Activated CD4-positive, alpha-beta T cell treated with anti-CD3 and anti-CD28 coated beads for 48 hours (primary cell): ENCODE measurements around the gene GANAB.
"Not testable (repeated sequence)": the region's sequence is repeated elsewhere in the genome, so short reads cannot be mapped to it uniquely, and the experiment has no call there.

ENCODE experiments used
- DNase-seq: peaks from one replicate; pipeline ENCODE4 v3.0.0-alpha.2; 2020

Gene GANAB

DNA sequence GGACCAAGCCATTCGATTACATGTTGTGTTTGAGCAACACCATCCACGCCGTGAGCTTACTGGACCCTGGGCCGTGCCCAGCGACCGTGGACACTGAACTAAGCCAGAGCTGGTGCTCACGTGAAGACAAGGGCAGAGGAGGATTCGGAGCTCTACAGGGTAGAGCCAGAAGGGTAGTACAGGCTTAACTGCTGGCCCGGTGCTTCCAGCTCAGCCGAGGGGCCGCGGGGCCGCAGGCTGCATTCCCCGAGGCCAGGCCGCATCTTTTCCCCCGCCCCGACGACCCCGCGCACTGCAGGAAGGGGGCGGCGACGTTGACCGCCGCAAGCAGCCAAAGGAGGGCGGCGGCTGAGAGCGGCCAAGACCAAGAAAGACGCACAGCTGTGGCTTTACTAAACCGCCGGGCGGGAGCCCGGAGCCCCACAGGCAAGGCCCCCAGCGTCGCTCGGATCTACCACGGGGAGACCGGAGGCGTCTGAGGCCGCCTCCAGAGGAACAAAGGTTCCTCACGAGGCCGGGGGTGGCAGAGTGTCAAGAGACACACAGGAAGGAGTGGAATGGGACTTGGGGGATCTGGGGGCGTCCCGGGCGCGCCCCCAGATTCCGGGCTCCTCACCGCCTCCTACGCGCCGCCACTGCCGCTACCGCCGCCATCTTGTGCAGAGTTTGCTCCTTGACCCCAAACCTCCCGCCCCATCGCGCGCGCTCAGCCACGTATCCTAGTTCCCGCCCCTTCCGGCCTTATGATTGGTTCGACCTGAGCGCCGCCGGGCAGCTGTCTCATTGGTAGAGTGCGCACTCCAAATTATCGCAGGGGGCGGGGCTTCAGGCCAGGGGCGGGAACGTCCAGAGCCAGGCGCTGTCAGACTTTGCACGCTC is at the start of gene GANAB:
GANAB (minus strand) TSS at position 668 of the 879 bp plus-strand sequence; CDS start at position 654, 14 bp downstream.
- DNase-seq = peak; percentile 100

DNA sequence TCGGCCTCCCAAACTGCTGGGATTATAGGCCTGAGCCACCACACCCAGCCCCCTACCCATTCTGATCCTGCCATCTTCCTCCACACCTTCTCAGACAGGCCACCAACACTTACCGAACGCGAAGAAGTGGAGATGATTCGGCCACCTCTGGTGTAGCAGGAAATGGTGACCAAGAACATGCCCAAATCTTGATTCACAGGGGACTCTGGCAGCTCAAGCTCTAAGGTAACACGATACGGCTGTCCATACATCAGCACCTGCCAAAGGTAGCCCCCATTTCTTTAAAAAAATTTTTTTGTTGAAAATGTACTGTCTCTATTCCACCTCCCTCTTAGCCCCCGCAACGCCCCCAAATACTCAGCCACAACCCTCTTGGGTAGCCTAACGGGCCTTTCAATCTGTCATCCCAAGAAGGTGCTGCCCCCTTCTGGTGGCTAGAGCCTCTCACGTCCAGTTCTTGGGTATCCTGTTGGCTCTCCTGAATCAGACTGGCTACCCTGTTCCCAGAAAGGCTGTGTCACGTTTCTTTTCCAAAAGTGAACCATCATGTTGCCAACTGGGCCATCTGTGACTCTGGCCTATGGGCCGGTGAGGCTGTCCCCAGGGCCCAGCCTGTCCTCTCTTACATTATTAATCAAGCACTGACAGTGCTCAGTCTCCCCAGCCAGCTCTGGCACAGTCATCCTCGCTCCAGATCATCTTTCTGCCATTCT is 48.2 kb upstream of the GANAB start:
- DNase-seq = peak; percentile 81

DNA sequence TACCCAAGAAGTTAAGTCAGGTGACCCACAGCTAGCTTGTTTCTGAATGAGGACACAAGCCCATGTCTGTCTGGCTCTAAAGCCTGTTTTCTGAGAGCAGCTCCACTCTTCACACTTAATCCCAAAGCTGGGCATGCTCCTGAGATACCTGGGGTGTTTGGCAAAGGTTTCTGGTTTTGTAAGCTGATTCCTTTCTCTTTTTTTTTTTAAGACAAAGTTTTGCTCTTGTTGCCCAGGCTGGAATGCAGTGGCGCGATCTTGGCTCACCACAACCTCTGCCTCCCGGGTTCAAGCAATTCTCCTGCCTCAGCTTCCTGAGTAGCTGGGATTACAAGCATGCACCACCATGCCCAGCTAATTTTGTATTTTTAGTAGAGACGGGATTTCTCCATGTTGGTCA is 47.2 kb upstream of the GANAB start:
- not testable (repeated sequence) for DNase-seq

DNA sequence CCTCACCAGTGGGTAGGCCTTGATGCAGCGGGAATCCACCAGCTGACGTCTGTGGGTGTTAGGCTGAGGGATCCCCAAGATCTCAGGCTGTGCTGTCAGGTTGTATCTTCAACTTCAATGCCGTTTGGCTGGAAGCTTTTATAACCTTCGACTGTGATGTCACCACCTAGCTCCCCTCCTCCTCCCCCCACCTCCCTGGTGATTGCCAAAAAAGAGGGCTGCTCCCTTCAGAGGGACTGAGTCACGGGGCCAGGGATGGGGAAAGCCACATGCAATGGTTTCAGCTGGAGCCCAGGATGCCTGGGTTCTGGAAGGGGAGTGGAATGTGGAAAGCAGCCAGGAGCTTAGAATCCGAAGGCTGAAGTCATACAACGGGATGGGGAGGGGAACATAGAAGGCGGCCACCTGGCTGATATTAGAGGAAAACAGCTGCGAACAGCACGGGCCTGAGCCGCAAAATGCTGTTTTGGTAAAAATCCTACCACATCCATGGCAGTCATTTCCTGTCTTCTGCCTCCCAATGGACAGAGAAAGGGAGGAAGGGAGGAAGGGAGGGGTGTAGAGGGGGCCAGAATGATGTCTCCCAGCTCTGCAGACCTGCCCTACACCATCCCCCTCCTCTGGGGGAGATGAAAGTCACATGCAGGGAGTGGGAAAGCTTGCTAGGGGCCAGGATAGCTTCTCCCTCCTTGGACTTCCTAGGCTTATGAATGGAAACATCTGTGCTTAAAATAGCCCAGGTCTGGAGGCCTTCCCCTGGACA is 43.2 kb upstream of the GANAB start, which contains the start of gene LRRN4CL:
LRRN4CL (minus strand) TSS at position 110 of the 763 bp plus-strand sequence. CDS start 1,022 bp downstream, outside the sequence.
- DNase-seq = no peak

DNA sequence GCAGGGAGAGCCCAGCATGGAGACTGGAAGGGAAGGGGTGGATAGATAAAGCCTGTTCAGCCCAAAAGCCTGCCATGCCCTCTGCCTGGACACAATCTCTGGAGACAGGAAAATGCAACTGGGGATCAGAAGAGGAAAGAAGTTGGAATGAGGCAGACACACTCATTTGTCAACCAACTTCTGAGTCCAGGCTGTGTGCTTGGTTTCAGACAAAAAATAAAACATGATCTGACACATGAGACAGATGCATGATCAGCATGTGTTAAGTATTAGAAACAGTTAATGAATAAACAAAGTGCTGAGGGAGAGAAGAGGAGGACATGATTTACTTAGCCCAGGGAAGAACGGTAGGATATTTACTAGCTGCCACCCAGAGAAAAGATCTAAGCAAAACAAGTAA is 42.1 kb upstream of the GANAB start:
- DNase-seq = no peak

DNA sequence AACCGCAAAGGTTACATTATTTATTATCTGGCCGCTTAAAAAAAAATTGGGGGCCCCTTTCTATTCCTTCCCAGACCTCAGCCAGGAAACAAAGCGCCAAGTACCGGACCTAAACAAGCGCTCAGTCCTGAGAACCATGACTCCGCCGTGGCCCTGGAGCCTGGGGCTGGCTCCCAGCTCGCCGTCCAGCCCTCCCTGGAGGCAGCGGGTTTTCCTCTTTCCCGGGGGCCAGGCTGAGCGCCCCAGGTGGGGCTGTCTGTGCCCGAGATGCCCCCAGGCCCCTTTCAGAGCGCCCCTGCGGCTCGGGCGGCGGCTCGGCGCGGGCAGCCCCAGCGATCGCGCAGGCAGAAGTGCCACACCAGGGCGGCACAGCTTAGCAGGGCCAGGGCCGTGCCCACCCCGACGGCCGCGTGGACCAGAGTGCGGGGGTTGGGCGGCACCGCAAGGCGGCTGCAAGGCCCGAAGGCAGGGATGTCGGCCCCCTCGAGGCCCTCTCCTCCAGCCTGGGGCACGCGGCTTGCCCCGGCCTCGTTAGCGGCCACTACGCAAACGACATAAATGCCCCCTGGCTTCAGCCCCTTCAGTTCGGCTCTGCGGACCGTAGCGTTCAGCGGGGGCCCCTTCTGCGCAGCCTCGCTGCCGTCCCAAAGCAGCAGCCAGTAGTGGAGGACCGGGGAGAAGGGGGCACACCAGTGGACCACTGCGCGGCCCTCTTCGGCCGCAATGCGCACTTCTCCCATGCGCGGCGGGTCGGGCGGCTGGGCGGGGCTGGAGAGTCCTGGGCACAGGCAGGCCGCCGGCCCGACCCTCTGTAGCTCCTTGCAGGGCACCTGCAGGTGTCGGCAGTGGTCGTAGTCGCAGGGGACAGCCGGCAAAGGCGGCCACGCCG is 41.3 kb upstream of the GANAB start:
- DNase-seq = no peak

DNA sequence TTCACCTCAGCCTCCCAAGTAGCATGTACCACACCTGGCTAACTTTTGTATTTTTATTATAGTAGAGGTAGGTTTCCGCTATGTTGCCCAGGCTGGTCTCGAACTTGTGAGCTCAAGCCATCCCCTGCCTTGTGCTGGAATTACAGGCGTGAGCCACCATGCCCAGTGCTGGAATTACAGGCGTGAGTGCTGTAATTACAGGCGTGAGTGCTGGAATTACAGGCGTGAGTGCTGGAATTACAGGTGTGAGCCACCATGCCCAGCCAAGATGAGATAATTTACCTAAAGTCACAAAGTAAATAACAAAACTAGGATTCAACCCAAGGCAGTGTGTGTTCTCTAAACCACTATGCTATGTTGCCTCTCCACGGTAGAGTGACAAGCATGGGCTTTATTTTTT is 36.1 kb upstream of the GANAB start:
- DNase-seq = no peak

DNA sequence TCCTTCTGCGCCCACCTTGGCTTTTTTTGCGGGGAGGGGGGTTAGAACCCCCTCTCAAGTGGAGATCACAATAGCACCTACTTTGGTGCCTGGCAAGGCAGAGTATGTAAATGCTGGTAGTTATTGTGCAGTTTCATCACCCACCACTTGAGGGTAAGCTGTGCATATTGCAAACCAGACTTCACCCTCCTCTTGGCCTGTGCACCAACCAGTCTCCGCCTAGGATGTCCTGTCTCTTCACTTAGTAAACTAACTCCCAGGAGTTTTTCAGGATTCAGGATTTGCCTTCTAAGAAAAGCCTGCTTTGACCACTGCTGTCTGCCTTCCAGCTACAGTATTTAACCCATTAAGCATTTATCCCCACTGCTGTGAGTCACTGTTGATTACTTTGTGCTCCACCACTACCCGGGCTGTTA is 34.4 kb upstream of the GANAB start:
- DNase-seq = peak; percentile 60

DNA sequence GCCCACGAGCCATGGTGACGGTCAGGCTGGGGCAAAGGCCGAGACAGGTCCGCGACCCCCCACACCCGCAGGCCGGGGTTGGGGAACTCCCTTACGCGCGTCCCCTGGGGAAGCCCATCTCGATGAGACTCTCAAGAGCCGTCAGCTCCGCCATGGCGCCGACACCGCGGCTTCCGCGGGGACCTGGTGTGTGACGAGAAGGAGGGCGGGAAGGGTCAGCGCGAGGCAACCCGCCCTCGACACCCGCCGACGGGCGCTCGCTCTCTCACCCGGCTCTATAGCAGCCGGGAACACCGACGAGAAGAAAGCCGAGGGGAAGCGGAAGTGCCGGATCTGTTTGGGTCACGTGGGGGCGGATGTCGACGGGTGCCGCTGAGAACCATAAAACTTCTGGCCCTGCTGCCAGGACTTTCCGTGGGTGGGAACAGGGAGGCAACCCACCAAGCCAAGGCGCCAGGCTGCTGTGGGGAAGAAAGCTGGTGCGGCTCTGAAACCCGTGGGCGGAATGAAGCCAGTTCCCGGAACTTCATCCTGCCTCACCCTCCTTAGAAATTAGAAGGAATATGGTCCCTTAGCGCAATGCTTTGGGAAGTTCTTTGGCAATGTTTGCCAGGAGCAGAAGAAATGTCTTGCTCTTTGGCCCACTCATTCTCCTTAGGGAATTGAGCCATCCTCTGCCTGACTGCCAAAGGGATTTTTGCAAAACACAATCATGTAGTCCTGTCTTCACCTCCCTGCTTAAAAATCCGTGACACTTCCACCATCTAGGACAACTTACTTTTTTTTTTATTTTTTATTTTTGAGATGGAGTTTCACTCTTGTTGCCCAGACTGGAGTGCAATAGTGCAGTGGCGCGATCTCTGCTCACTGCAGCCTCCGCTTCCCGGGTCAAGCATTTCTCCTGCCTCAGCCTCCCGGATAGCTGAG is 32.6 kb upstream of the GANAB start, which contains the start of gene UBXN1:
UBXN1 (minus strand) TSS at position 304 of the 927 bp plus-strand sequence; CDS start at position 154, 150 bp downstream.
- peak; percentile 93 for DNase-seq

DNA sequence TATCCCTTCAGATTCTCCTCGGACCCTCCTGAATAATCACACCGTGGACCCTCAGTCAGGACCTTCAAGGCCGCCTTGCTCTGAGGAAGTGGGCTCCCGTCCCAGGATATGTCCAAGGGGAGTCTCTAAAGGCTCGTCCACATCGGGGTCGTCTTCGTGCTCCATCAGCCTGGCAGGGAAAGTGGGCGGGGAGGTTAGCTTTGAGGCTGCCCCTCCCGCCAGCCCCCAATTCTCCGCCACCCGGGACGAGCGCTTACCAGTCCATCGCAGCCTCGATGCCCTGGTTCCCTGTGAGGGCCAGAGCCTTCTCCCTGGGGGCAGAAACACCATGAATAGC is 32.0 kb upstream of the GANAB start:
- no peak for DNase-seq

DNA sequence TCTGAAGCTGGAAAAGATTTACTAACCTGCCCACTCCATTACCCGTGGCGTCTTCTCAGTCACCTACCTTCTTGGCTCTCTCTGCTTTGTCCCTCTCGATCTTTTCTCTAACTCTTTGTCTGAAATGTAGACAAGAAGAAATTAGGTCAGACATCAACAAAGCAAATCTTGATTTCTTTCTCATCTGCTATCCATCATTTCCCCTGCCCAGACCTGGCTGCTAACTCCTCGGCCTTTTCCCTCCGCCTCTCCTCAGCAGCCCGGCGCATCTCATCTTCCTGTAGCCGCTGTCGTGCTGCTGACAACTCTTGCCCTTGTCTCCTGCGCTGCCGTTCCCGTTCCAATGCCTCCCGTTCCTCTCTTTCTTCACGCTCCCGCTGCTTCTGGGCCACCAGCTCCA is 31.3 kb upstream of the GANAB start:
- no peak for DNase-seq

DNA sequence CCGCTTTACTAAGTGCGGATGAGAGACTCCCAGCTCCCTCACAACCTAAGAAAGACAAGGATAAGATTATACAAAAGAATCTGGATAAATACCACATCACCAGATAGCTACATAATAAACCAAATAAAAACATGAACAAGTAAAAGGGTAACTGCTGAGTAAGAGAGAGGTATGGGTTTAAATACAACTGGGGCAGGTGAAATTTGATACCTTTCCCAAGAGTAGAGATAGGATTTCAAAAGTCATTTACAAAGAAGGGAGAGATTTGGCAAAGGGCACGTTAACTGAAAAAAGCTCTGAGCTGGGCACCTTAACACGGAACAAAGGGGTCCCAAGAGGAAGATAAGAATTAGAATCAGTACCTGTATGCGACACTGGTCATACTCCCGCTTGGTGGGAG is 30.7 kb upstream of the GANAB start:
- DNase-seq = no peak

DNA sequence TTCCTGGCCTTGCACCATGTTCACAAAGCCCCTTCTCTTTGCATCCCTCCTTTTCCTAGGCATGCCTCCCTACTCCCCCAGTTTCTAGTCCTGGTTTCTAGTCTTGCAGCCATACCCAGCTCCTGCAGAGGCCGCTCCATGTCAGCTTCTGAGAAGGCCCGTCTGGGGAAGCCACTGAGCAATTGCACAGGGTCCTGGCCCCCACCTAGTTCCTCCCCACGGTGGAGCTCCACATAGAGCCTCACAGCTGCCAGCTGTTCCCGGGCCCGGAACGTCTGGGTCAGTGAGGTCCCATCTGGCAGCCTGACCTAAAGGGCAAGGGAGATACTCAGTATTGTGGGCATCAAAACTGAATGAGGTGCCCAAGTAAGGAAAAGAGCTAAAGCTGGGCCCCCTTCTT is 30.3 kb upstream of the GANAB start:
- no peak for DNase-seq

DNA sequence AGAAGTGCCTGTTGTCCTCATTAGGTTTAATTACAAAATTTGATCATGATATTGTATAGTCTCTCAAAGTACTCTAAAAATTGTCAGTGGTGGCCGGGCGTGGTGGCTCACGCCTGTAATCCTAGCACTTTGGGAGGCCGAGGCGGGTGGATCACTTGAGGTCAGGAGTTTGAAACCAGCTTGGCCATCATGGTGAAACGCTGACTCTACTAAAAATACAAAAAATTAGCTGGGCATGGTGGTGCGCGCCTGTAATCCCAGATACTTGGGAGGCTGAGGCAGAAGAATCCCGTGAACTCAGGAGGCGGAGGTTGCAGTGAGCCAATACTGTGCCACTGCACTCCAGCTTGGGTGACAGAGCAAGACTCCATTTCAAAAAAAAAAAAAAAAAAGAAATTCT is 29.0 kb upstream of the GANAB start:
- DNase-seq = not testable (repeated sequence)

DNA sequence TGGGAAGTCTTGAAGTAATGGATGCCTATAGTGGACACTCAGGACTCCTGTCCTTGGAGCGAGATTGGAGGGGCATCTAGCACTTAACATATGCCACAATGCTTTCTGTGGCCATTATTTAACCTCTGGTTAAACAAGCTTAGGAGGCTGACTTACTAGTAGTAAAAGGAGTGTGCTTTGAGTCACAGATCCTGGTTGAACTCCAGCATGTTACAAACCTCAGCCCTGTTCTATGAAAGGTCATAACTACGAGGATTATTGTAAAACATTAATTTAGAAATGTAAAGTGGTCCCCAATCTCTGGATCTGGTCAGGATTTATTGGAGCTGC is 26.7 kb upstream of the GANAB start:
- DNase-seq = no peak

DNA sequence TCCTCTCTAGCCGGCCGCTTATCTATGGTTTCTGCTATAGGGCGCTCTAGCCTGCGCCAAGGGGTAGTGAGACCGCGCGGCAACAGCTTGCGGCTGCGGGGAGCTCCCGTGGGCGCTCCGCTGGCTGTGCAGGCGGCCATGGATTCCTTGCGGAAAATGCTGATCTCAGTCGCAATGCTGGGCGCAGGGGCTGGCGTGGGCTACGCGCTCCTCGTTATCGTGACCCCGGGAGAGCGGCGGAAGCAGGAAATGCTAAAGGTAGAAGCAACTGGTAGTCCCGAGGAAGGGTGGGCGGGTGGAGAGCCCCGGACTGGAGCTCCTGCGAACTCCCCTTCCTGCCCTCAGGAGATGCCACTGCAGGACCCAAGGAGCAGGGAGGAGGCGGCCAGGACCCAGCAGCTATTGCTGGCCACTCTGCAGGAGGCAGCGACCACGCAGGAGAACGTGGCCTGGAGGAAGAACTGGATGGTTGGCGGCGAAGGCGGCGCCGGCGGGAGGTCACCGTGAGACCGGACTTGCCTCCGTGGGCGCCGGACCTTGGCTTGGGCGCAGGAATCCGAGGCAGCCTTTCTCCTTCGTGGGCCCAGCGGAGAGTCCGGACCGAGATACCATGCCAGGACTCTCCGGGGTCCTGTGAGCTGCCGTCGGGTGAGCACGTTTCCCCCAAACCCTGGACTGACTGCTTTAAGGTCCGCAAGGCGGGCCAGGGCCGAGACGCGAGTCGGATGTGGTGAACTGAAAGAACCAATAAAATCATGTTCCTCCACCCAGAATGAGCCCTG is 25.4 kb upstream of the GANAB start, which contains the start of the genes LBHD1 and UQCC3:
LBHD1 (minus strand) TSS at position 660 of the 782 bp plus-strand sequence. CDS start 2,236 bp downstream, outside the sequence.
UQCC3 (plus strand) TSS at position 66 of the 782 bp plus-strand sequence; CDS start at position 139, 73 bp downstream.
- peak; percentile 82 for DNase-seq

DNA sequence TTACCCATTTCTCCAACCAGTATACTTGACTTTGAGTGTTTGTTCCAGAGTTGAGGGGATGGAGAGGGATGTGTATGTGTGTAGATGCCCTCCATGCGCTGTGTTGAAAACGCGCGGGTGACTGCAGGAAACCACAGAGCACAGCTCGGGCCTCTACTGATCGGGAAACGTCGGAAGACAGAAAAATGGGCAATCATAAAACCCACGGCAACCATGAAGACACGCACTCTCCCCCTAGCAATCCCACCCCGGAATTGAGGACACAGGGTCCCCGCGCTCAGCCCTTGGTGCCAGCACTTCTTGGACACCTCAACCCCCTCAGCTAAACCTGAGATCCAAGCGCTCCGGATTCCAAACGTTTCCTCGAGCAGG is 24.8 kb upstream of the GANAB start:
- DNase-seq = no peak

DNA sequence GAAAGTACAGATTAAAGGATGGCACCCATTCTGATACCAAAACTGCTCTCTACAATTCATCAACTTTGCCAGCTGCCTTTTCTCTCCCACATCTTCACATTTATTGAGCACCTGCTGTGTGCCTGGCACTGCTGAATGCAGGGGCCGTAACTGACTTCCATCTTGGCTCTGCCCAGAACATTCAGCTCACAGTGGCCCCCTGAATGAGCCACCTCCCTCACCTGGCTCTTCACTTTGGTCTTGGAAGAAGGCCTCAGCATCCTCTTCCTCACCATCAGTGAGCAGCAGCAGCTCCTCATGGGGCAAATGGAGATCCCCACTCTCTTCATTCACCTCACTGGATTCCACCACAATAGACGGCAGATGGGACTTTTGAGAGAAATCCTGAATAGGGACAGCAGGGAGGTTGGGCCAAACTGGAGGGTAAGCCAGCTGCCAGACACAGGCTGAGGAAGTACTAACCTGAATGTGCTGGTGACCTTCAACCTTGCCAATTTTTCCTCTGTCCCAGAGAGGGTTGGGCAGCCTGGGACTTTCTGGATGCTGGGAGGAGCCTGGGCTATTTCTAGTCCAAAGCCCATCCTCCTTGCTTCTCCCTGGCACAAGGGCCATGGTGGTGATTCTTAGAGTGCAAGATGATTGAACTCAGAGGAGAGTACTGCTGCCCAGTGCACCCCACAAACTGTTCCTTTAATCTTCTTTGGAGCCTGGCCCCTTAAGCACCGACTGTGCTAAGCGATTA is 23.2 kb upstream of the GANAB start:
- no peak for DNase-seq

DNA sequence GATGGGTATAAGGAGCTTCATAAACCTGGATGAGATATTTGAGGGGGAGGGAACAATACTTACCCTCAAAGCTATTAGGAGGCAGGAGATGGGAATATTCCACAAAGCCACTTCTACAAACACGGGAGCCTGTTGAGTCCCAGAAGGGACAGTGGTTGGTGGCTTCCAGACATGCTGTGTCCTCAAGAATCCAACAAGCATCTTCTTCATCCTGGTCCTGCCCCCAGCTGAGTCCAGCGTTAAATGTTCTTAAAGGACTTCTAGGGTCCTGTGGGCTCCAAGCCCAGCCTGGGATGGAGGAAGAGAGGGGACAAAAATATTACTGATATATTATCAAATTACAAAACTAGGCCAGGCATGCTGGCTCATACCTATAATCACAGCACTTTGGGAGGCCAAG is 21.0 kb upstream of the GANAB start:
- no peak for DNase-seq
